SH-SY5Y (cell line): Measurements from ENCODE around the gene NCK2.

Experiments
- GATA2 ChIP-seq: IDR thresholded peaks from 2 replicates; pipeline ENCODE4 v1.6.1; 2011; ENCODE audit warnings: mild to moderate bottlenecking, low read depth, low read length
- GATA3 ChIP-seq: IDR thresholded peaks from 2 replicates; pipeline ENCODE4 v1.6.1; 2011; ENCODE audit warnings: low read depth, mild to moderate bottlenecking, low read length, moderate library complexity

DNA sequence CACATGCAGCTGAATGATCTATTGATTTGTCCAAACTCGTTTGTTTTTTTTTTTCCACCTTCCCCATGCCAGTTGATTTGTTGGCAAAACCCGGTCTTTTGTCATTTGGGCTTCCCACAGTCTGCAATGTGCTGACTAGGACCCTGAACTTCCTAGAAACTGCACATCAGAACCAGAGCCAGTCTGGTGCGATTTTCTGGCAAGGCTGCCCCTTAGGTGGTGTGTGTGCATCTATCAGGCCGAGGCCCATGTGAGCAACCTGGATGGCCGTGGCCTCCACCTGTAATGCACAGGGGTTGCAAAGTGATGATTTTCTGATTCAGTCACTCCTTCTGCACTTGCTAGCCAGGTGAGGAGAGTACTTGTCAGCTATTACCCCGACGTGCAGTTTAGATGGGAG, 47.8 kb downstream of the NCK2 start:
- TF ChIP-seq GATA2 (no peak), GATA3 (no peak)
